ENCODE measurements around the gene ASB1. TPM values are rescaled to one million over a fixed set of nuclear protein-coding genes. Genes with fewer than 3 reads are reported as not detected.
A peak's percentile ranks its signal among the peaks of the same experiment; 100 is the strongest.

The ASB1 gene
- total and polyA plus RNA-seq, 9 of the 15 experiments (the other 6 are each of a cell fraction or from before 2014, with no cell fraction given) = 6.3 to 37.7 (median 23.9) TPM

- TF ChIP-seq CBFA2T2 (conservative IDR thresholded peaks at IDR 0.05) (peak; percentile 97), ZBTB17 (CRISPR knock-in tag; IDR thresholded peaks at IDR 0.05) (no peak), DACH1 (IDR thresholded peaks at IDR 0.05; ENCODE audit: partially characterized antibody) (peak; percentile 24), HDAC6 (IDR thresholded peaks at IDR 0.05; ENCODE audit: low read depth, low read length) (no peak), SIRT6 (IDR thresholded peaks at IDR 0.05; ENCODE audit: low read depth, low read length) (no peak), UBTF (IDR thresholded peaks at IDR 0.05; ENCODE audit: borderline replicate concordance in 1 of 2, low read depth in 2 of 2, low read length in 2 of 2) (peak in 1 of 2 experiments; percentile 72; a peak in 1 of 4 replicates), MBD2 (IDR thresholded peaks at IDR 0.05; ENCODE audit: borderline replicate concordance, low read depth) (no peak), ID3 (CRISPR knock-in tag; IDR thresholded peaks at IDR 0.05) (no peak), ID3 (tag; IDR thresholded peaks at IDR 0.05) (no peak), NEUROD1 (IDR thresholded peaks at IDR 0.05; ENCODE audit: borderline replicate concordance, low read depth, low read length, partially characterized antibody) (peak; percentile 33), TCF7 (IDR thresholded peaks at IDR 0.05; ENCODE audit: borderline replicate concordance) (peak; percentile 69; the same call in 1 of the 2 replicates), CREBBP (IDR thresholded peaks at IDR 0.05; ENCODE audit: low read depth, low read length) (no peak), SMAD4 (CRISPR knock-in tag; conservative IDR thresholded peaks at IDR 0.05) (peak; percentile 66), STAT5A (IDR thresholded peaks at IDR 0.05; ENCODE audit: borderline replicate concordance, low read length) (peak; percentile 97), RAD51 (IDR thresholded peaks at IDR 0.05; ENCODE audit: borderline replicate concordance, low read depth) (peak; percentile 13; the same call in 1 of the 2 replicates), ZKSCAN1 (IDR thresholded peaks at IDR 0.05; ENCODE audit: low read depth, low read length) (0 out of 2 replicates have a peak, but pooled peaks have one; percentile 23), MTA2 (IDR thresholded peaks at IDR 0.05; ENCODE audit: low read depth) (peak; percentile 86), PRPF4 (IDR thresholded peaks at IDR 0.05; ENCODE audit: insufficient read depth, low read depth, low read length, poor library complexity, severe bottlenecking) (no peak), HMGN3 (IDR thresholded peaks at IDR 0.05; ENCODE audit: borderline replicate concordance, extremely low read depth, insufficient read length, low read depth, low read length) (peak; percentile 76), EHMT2 (IDR thresholded peaks at IDR 0.05) (no peak), ZNF668 (CRISPR knock-in tag; IDR thresholded peaks at IDR 0.05) (no peak), MYC (IDR thresholded peaks at IDR 0.05; ENCODE audit: low read depth, low read length) (peak; percentile 35; the same call in 1 of the 2 replicates), MYC (CRISPR knock-in tag; IDR thresholded peaks at IDR 0.05; ENCODE audit: borderline replicate concordance, low read depth) (no peak)
- TF ChIP-seq, protein P1, sequence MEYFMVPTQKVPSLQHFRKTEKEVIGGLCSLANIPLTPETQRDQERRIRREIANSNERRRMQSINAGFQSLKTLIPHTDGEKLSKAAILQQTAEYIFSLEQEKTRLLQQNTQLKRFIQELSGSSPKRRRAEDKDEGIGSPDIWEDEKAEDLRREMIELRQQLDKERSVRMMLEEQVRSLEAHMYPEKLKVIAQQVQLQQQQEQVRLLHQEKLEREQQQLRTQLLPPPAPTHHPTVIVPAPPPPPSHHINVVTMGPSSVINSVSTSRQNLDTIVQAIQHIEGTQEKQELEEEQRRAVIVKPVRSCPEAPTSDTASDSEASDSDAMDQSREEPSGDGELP (CRISPR knock-in tag; IDR thresholded peaks at IDR 0.05; ENCODE audit: borderline replicate concordance) = peak; percentile 70
- TF ChIP-seq, protein P2, sequence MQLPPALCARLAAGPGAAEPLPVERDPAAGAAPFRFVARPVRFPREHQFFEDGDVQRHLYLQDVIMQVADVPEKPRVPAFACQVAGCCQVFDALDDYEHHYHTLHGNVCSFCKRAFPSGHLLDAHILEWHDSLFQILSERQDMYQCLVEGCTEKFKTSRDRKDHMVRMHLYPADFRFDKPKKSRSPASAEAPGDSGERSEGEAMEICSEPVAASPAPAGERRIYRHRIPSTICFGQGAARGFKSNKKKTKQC (CRISPR knock-in tag; IDR thresholded peaks at IDR 0.05) = no peak
Observed at GRCh38 chr2:238422285-238422684, 4.4 kb upstream of the ASB1 start (continued).
